ENCODE data around the gene GNA14. TPM values are rescaled to one million over a fixed set of nuclear protein-coding genes. Genes with fewer than 3 reads are reported as not detected.

Gene GNA14
- total RNA-seq, 4 donors from 2014 or later: 0.20 to 0.56 (median 0.22) TPM; not detected in 1

DNA sequence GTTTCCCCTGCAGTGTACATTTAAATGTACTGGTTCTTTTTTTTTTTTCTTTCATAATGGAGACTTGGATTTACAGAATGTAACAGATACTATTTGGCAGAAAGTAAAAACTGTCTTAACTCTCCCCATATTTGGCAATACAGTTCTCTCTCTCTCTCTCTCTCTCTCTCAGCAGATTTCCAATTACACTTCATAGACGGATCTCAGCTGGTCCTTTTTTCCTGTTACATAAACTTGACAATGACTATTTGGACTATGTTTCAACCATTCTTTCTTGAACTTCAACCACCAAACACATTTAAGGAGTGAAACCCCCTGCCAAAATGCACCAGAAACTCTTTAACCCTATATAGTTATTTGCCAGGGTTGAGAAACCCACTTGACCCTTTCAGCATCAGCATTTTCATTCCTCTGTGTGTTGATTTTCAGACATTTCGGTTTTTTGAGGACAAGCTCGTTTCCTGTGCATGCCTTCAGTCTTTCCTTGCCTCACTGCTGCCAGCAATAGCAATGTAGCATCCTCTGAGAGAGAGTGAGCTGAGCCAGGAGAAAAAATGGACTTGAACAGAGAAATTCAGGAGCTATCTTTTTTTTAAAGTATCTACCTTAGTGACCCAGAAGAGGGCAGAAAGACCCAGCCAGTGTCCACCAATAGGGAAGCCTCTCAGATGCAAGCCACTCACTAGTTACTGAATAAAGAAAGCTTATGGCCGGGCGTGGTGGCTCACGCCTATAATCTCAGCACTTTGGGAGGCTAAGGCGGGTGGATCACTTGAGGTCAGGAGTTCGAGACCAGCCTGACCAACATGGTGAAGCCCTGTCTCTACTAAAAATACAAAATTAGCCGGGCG is 26.0 kb upstream of the GNA14 start:
- no peaks in the 10 kb centered on the region for H3K36me3 ChIP-seq
- no peaks in the 10 kb centered on the region for H3K9me3 ChIP-seq
- no peak overlapping the region for H3K27ac ChIP-seq
- DNase-seq (no peak), ATAC-seq (no peak)
- H3K27me3 ChIP-seq: no peaks in the 10 kb centered on the region
- H3K4me1 ChIP-seq: no peaks in the 10 kb centered on the region
- in situ Hi-C loops (cut with MboI; ENCODE audit: low sequenced_read_pairs in 4 of 4): no loop called here
- TF ChIP-seq POLR2A (IDR thresholded peaks at IDR 0.05): no peak
- TF ChIP-seq, protein P1, sequence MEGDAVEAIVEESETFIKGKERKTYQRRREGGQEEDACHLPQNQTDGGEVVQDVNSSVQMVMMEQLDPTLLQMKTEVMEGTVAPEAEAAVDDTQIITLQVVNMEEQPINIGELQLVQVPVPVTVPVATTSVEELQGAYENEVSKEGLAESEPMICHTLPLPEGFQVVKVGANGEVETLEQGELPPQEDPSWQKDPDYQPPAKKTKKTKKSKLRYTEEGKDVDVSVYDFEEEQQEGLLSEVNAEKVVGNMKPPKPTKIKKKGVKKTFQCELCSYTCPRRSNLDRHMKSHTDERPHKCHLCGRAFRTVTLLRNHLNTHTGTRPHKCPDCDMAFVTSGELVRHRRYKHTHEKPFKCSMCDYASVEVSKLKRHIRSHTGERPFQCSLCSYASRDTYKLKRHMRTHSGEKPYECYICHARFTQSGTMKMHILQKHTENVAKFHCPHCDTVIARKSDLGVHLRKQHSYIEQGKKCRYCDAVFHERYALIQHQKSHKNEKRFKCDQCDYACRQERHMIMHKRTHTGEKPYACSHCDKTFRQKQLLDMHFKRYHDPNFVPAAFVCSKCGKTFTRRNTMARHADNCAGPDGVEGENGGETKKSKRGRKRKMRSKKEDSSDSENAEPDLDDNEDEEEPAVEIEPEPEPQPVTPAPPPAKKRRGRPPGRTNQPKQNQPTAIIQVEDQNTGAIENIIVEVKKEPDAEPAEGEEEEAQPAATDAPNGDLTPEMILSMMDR (IDR thresholded peaks at IDR 0.05 in 4 of 5, conservative IDR thresholded peaks at IDR 0.05 in 1 of 5): no peak
- no peak overlapping the region for H3K4me3 ChIP-seq
- intact Hi-C loops (cut with DNase I; ENCODE audit: low total_unique reads): no loop called here

DNA sequence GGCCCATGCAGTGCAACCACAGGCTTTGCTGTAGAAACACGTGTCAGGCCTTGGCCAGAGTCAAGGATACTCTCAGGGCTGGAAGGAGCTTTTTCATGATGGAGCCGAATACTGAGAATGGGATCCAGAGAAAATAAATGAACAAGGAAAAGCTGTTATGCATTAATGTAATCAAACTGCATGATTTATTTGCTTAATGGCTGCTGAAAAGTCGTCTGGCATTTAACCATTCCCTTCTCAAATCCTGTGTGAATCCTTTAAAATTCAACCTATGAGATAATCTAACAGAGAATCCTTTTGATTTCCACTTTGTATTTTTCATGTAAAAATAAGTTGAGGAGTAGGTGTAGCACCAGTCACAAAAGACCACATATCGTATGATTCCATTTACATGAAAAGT is 24.1 kb upstream of the GNA14 start:
- H3K4me1 ChIP-seq: no peaks in the 10 kb centered on the region
- DNase-seq (no peak), ATAC-seq (no peak)
- no peak overlapping the region for H3K27ac ChIP-seq
- H3K36me3 ChIP-seq: no peaks in the 10 kb centered on the region
- TF ChIP-seq POLR2A (IDR thresholded peaks at IDR 0.05): no peak
- TF ChIP-seq, protein P1 (IDR thresholded peaks at IDR 0.05 in 4 of 5, conservative IDR thresholded peaks at IDR 0.05 in 1 of 5): no peak
- H3K4me3 ChIP-seq: no peak overlapping the region
- in situ Hi-C loops (cut with MboI; ENCODE audit: low sequenced_read_pairs in 4 of 4) (no loop called here), intact Hi-C loops (cut with DNase I; ENCODE audit: low total_unique reads) (no loop called here)
- H3K9me3 ChIP-seq: no peaks in the 10 kb centered on the region
- no peaks in the 10 kb centered on the region for H3K27me3 ChIP-seq

DNA sequence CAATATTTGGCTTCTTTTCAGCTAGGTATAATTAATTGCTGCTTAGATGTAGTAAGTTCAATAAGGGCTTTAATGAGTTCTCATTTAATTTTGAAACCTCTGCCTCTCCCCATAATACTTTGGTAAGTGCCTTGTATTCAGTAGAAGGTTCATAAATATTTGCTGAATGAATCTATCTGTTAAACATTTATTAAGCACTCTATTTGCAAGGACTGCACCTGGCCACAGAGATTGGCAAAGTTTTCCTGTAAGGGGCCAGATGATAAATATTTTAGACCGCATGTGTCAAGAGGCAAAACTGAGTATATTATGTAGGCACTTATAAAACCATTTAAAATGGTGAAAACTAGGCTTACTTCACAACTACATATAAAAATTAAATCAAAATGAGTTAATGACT is 19.0 kb upstream of the GNA14 start:
- H3K9me3 ChIP-seq: no peaks in the 10 kb centered on the region
- no peaks in the 10 kb centered on the region for H3K36me3 ChIP-seq
- intact Hi-C loops (cut with DNase I; ENCODE audit: low total_unique reads): no loop called here
- no peak for TF ChIP-seq POLR2A (IDR thresholded peaks at IDR 0.05)
- TF ChIP-seq, protein P1 (IDR thresholded peaks at IDR 0.05 in 4 of 5, conservative IDR thresholded peaks at IDR 0.05 in 1 of 5): no peak
- ATAC-seq: no peak
- H3K27me3 ChIP-seq: no peaks in the 10 kb centered on the region
- no peaks in the 10 kb centered on the region for H3K4me1 ChIP-seq
- no peak overlapping the region for H3K27ac ChIP-seq
- in situ Hi-C loops (cut with MboI; ENCODE audit: low sequenced_read_pairs in 4 of 4): no loop called here
- no peak for DNase-seq
- H3K4me3 ChIP-seq: no peak overlapping the region

DNA sequence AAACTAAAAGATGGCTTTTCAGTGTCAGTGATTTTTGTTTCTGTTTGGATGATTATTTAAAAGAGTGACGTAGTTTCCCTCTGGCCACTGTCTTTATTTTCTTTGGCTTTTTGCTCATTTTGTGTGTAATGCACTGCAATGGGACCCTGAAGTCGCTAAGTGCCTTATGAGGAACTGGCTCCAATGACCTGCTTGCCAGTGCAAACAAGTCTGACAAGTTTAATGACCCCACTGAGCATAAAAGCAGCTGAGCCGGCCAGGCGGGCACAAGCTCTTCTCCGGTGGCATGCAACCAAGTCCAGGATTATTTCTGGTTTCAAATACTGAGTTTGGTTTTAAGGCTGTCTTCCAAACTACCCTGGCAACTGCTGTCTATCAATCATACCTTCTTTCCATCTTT is 15.6 kb upstream of the GNA14 start:
- no peaks in the 10 kb centered on the region for H3K27me3 ChIP-seq
- H3K4me1 ChIP-seq: no peaks in the 10 kb centered on the region
- H3K27ac ChIP-seq: no peak overlapping the region
- ATAC-seq: peak in 1 of 2 donors; percentile 11
- in situ Hi-C loops (cut with MboI; ENCODE audit: low sequenced_read_pairs in 4 of 4): no loop called here
- TF ChIP-seq, protein P1 (IDR thresholded peaks at IDR 0.05 in 4 of 5, conservative IDR thresholded peaks at IDR 0.05 in 1 of 5): no peak
- TF ChIP-seq POLR2A (IDR thresholded peaks at IDR 0.05): no peak
- intact Hi-C loops (cut with DNase I; ENCODE audit: low total_unique reads): no loop called here
- no peaks in the 10 kb centered on the region for H3K36me3 ChIP-seq
- no peak for DNase-seq
- H3K9me3 ChIP-seq: no peaks in the 10 kb centered on the region
- H3K4me3 ChIP-seq: no peak overlapping the region
